ENCODE data around the gene ASB6.

The ASB6 gene

GRCh38 chr9:129646252-129646651 lies 4.3 kb upstream of the ASB6 start:
- Histone ChIP-seq H3K9me3 (ENCODE audit: control insufficient read depth in 2 of 2, low read length in 2 of 2) (no peaks in the 10 kb centered on the region), H3K27me3 (ENCODE audit: control insufficient read depth in 2 of 2, insufficient read depth in 2 of 2, low read length in 2 of 2) (no peaks in the 10 kb centered on the region), H3K36me3 (ENCODE audit: control insufficient read depth in 2 of 2, insufficient read depth in 2 of 2, low read length in 2 of 2) (no peaks in the 10 kb centered on the region), H3K27ac (ENCODE audit: low read depth in 2 of 2, low read length in 2 of 2) (no peak overlapping the region), H3K4me3 (ENCODE audit: low read length in 2 of 2) (no peak overlapping the region), H3K9ac (ENCODE audit: low read depth in 1 of 2, low read length in 2 of 2) (no peak overlapping the region), H3K4me1 (ENCODE audit: control insufficient read depth in 2 of 2, insufficient read depth in 2 of 2, low read length in 2 of 2) (peaks cover 8% of the 10 kb centered on the region in 2 donors)

- Histone ChIP-seq H3K4me3 (ENCODE audit: low read length in 2 of 2) (no peak overlapping the region), H3K27me3 (ENCODE audit: control insufficient read depth in 2 of 2, insufficient read depth in 2 of 2, low read length in 2 of 2) (no peaks in the 10 kb centered on the region), H3K27ac (ENCODE audit: low read depth in 2 of 2, low read length in 2 of 2) (no peak overlapping the region), H3K4me1 (ENCODE audit: control insufficient read depth in 2 of 2, insufficient read depth in 2 of 2, low read length in 2 of 2) (peaks cover 17 to 18% of the 10 kb centered on the region in 2 donors), H3K36me3 (ENCODE audit: control insufficient read depth in 2 of 2, insufficient read depth in 2 of 2, low read length in 2 of 2) (no peaks in the 10 kb centered on the region), H3K9ac (ENCODE audit: low read depth in 1 of 2, low read length in 2 of 2) (no peak overlapping the region), H3K9me3 (ENCODE audit: control insufficient read depth in 2 of 2, low read length in 2 of 2) (no peaks in the 10 kb centered on the region)
Measured at GRCh38 chr9:129644902-129645301, 3.0 kb upstream of the ASB6 start.

- H3K27ac ChIP-seq (ENCODE audit: low read depth in 2 of 2, low read length in 2 of 2): no peak overlapping the region
- H3K9ac ChIP-seq (ENCODE audit: low read depth in 1 of 2, low read length in 2 of 2): no peak overlapping the region
- no peaks in the 10 kb centered on the region for H3K9me3 ChIP-seq (ENCODE audit: control insufficient read depth in 2 of 2, low read length in 2 of 2)
- no peaks in the 10 kb centered on the region for H3K27me3 ChIP-seq (ENCODE audit: control insufficient read depth in 2 of 2, insufficient read depth in 2 of 2, low read length in 2 of 2)
- peaks cover 17 to 18% of the 10 kb centered on the region in 2 donors for H3K4me1 ChIP-seq (ENCODE audit: control insufficient read depth in 2 of 2, insufficient read depth in 2 of 2, low read length in 2 of 2)
- H3K4me3 ChIP-seq (ENCODE audit: low read length in 2 of 2): no peak overlapping the region
- H3K36me3 ChIP-seq (ENCODE audit: control insufficient read depth in 2 of 2, insufficient read depth in 2 of 2, low read length in 2 of 2): peaks cover 0 to 1% of the 10 kb centered on the region in 2 donors
Measured at GRCh38 chr9:129644365-129644764, 2.4 kb upstream of the ASB6 start.

- Histone ChIP-seq H3K36me3 (ENCODE audit: control insufficient read depth in 2 of 2, insufficient read depth in 2 of 2, low read length in 2 of 2) (peaks cover 5 to 7% of the 10 kb centered on the region in 2 donors), H3K4me1 (ENCODE audit: control insufficient read depth in 2 of 2, insufficient read depth in 2 of 2, low read length in 2 of 2) (peaks cover 17 to 18% of the 10 kb centered on the region in 2 donors), H3K9ac (ENCODE audit: low read depth in 1 of 2, low read length in 2 of 2) (no peak overlapping the region), H3K9me3 (ENCODE audit: control insufficient read depth in 2 of 2, low read length in 2 of 2) (no peaks in the 10 kb centered on the region), H3K4me3 (ENCODE audit: low read length in 2 of 2) (no peak overlapping the region), H3K27me3 (ENCODE audit: control insufficient read depth in 2 of 2, insufficient read depth in 2 of 2, low read length in 2 of 2) (no peaks in the 10 kb centered on the region), H3K27ac (ENCODE audit: low read depth in 2 of 2, low read length in 2 of 2) (no peak overlapping the region)
Measured at GRCh38 chr9:129643706-129644105, 1.8 kb upstream of the ASB6 start.

GRCh38 chr9:129640871-129641749 lies 841 bp downstream of the ASB6 start:
- H3K9ac ChIP-seq (ENCODE audit: low read depth in 1 of 2, low read length in 2 of 2): peak overlapping the region; percentile 83 to 86
- H3K36me3 ChIP-seq (ENCODE audit: control insufficient read depth in 2 of 2, insufficient read depth in 2 of 2, low read length in 2 of 2): peaks cover 24 to 26% of the 10 kb centered on the region in 2 donors
- peak overlapping the region; percentile 87 to 91 for H3K4me3 ChIP-seq (ENCODE audit: low read length in 2 of 2)
- H3K27me3 ChIP-seq (ENCODE audit: control insufficient read depth in 2 of 2, insufficient read depth in 2 of 2, low read length in 2 of 2): no peaks in the 10 kb centered on the region
- H3K27ac ChIP-seq (ENCODE audit: low read depth in 2 of 2, low read length in 2 of 2): peak overlapping the region; percentile 77 to 82
- no peaks in the 10 kb centered on the region for H3K9me3 ChIP-seq (ENCODE audit: control insufficient read depth in 2 of 2, low read length in 2 of 2)
- H3K4me1 ChIP-seq (ENCODE audit: control insufficient read depth in 2 of 2, insufficient read depth in 2 of 2, low read length in 2 of 2): peaks cover 17 to 18% of the 10 kb centered on the region in 2 donors

GRCh38 chr9:129640086-129640870 lies 1.7 kb downstream of the ASB6 start:
- H3K9ac ChIP-seq (ENCODE audit: low read depth in 1 of 2, low read length in 2 of 2): peak overlapping the region in 1 of 2 donors; percentile 86
- H3K27ac ChIP-seq (ENCODE audit: low read depth in 2 of 2, low read length in 2 of 2): no peak overlapping the region
- H3K9me3 ChIP-seq (ENCODE audit: control insufficient read depth in 2 of 2, low read length in 2 of 2): no peaks in the 10 kb centered on the region
- H3K27me3 ChIP-seq (ENCODE audit: control insufficient read depth in 2 of 2, insufficient read depth in 2 of 2, low read length in 2 of 2): no peaks in the 10 kb centered on the region
- peaks cover 31 to 32% of the 10 kb centered on the region in 2 donors for H3K36me3 ChIP-seq (ENCODE audit: control insufficient read depth in 2 of 2, insufficient read depth in 2 of 2, low read length in 2 of 2)
- H3K4me1 ChIP-seq (ENCODE audit: control insufficient read depth in 2 of 2, insufficient read depth in 2 of 2, low read length in 2 of 2): peaks cover 17 to 18% of the 10 kb centered on the region in 2 donors
- peak overlapping the region in 1 of 2 donors; percentile 87 for H3K4me3 ChIP-seq (ENCODE audit: low read length in 2 of 2)

- H3K4me1 ChIP-seq (ENCODE audit: control insufficient read depth in 2 of 2, insufficient read depth in 2 of 2, low read length in 2 of 2): peaks cover 17 to 18% of the 10 kb centered on the region in 2 donors
- H3K9ac ChIP-seq (ENCODE audit: low read depth in 1 of 2, low read length in 2 of 2): no peak overlapping the region
- H3K9me3 ChIP-seq (ENCODE audit: control insufficient read depth in 2 of 2, low read length in 2 of 2): no peaks in the 10 kb centered on the region
- H3K27ac ChIP-seq (ENCODE audit: low read depth in 2 of 2, low read length in 2 of 2): no peak overlapping the region
- H3K4me3 ChIP-seq (ENCODE audit: low read length in 2 of 2): no peak overlapping the region
- peaks cover 36 to 38% of the 10 kb centered on the region in 2 donors for H3K36me3 ChIP-seq (ENCODE audit: control insufficient read depth in 2 of 2, insufficient read depth in 2 of 2, low read length in 2 of 2)
- no peaks in the 10 kb centered on the region for H3K27me3 ChIP-seq (ENCODE audit: control insufficient read depth in 2 of 2, insufficient read depth in 2 of 2, low read length in 2 of 2)
Measured at GRCh38 chr9:129639756-129640085, 2.2 kb downstream of the ASB6 start.

GRCh38 chr9:129639034-129639630 lies 2.8 kb downstream of the ASB6 start:
- Histone ChIP-seq H3K4me1 (ENCODE audit: control insufficient read depth in 2 of 2, insufficient read depth in 2 of 2, low read length in 2 of 2) (peaks cover 17 to 18% of the 10 kb centered on the region in 2 donors), H3K36me3 (ENCODE audit: control insufficient read depth in 2 of 2, insufficient read depth in 2 of 2, low read length in 2 of 2) (peaks cover 39 to 42% of the 10 kb centered on the region in 2 donors), H3K27ac (ENCODE audit: low read depth in 2 of 2, low read length in 2 of 2) (no peak overlapping the region), H3K9me3 (ENCODE audit: control insufficient read depth in 2 of 2, low read length in 2 of 2) (no peaks in the 10 kb centered on the region), H3K4me3 (ENCODE audit: low read length in 2 of 2) (no peak overlapping the region), H3K27me3 (ENCODE audit: control insufficient read depth in 2 of 2, insufficient read depth in 2 of 2, low read length in 2 of 2) (no peaks in the 10 kb centered on the region), H3K9ac (ENCODE audit: low read depth in 1 of 2, low read length in 2 of 2) (no peak overlapping the region)

GRCh38 chr9:129637673-129638439 lies 4.1 kb downstream of the ASB6 start:
- Histone ChIP-seq H3K36me3 (ENCODE audit: control insufficient read depth in 2 of 2, insufficient read depth in 2 of 2, low read length in 2 of 2) (peaks cover 52 to 54% of the 10 kb centered on the region in 2 donors), H3K4me1 (ENCODE audit: control insufficient read depth in 2 of 2, insufficient read depth in 2 of 2, low read length in 2 of 2) (peaks cover 17 to 18% of the 10 kb centered on the region in 2 donors), H3K9me3 (ENCODE audit: control insufficient read depth in 2 of 2, low read length in 2 of 2) (no peaks in the 10 kb centered on the region), H3K9ac (ENCODE audit: low read depth in 1 of 2, low read length in 2 of 2) (no peak overlapping the region), H3K27me3 (ENCODE audit: control insufficient read depth in 2 of 2, insufficient read depth in 2 of 2, low read length in 2 of 2) (no peaks in the 10 kb centered on the region), H3K27ac (ENCODE audit: low read depth in 2 of 2, low read length in 2 of 2) (no peak overlapping the region), H3K4me3 (ENCODE audit: low read length in 2 of 2) (no peak overlapping the region)
